GF-D8 (cell line): ENCODE data around the gene CRTC3.
"Not testable (repeated sequence)": the region's sequence is repeated elsewhere in the genome, so short reads cannot be mapped to it uniquely, and the experiment has no call there.

Experiments used
- DNase-seq: peaks from one replicate; lab custom pipeline; 2025; lab: John Stamatoyannopoulos, UW

The CRTC3 gene, protein sequence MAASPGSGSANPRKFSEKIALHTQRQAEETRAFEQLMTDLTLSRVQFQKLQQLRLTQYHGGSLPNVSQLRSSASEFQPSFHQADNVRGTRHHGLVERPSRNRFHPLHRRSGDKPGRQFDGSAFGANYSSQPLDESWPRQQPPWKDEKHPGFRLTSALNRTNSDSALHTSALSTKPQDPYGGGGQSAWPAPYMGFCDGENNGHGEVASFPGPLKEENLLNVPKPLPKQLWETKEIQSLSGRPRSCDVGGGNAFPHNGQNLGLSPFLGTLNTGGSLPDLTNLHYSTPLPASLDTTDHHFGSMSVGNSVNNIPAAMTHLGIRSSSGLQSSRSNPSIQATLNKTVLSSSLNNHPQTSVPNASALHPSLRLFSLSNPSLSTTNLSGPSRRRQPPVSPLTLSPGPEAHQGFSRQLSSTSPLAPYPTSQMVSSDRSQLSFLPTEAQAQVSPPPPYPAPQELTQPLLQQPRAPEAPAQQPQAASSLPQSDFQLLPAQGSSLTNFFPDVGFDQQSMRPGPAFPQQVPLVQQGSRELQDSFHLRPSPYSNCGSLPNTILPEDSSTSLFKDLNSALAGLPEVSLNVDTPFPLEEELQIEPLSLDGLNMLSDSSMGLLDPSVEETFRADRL

GRCh38 chr15:90529371-90530249 is at the start of gene CRTC3:
CRTC3 (plus strand) TSS chr15:90529923; CDS start chr15:90530072, 149 bp downstream.
- DNase-seq: no peak

DNA sequence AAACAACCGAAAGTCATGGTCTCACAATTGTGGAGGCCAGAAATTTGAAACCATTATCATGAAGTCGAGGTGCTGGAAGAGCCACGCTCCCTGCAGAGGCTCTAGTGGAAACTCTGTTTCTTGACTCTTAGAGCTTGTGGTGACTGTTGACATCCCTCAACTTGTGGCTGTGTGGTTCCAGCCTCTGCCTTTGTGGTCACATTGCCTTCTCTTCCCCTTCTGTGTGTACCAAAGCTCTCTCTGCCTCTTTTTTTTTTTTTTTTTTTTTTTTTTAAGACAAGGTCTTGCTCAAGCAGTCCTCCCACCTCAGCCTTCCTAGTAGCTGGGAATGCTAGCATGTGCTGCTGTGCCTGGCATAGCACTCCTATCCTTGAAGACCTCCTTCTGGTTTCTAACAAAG is 48.7 kb upstream of the CRTC3 start:
- peak; percentile 92 for DNase-seq

DNA sequence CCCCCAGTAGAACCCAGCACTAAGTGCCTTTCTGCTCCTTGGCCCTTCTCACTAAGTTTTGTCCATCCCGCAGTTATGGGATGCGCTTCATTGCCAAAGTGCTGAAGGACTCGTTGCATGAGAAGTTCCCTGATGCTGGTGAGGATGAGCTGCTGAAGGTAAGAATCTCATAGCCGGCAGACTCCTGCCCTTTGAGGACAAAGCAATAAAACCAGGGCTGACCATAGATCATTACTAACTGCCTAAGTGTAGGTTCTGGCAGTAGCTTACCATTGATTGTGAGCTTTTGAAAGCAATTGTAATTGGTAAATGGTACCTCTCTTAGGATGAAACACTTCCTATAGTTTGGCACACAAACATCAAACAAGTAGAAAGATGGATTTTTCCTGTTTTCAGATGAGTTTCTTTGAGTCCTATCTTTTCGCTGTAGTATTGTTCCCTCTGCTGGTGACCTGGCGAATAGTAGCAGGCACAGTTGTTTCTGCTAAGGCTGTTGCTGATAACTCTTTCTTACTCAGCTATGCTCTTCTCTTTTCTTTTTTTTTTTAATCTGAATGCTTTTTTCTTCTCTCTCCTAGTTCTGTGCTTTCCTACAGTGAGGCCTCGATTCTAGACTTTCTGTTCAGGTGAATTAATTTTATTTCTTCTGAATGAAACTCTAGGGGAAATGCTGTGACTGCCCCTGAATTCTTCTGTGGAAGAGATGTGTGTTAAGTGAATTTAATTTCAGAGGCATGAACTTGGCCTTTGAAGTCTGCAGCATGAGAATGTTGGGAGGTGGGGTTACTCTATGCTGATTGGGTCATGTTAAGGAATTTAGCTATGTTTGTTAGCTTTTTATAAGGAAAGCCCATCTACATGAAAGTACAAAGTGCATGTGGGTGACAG is 47.4 kb upstream of the CRTC3 start:
- DNase-seq: peak; percentile 2

DNA sequence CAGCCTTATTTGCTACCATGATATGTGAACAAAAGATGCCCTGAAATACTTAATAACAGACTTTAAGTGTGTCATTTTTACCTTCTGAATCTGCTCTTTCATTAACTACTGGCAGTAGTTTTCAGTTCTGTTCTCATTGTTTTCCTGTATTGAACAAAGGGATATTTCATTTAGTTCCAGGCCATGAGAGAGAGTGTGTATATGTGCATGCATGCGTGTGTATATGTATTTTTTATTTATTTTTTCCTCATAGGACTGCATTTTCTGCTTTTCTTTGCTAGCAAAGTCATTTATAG is 46.8 kb upstream of the CRTC3 start:
- no peak for DNase-seq

DNA sequence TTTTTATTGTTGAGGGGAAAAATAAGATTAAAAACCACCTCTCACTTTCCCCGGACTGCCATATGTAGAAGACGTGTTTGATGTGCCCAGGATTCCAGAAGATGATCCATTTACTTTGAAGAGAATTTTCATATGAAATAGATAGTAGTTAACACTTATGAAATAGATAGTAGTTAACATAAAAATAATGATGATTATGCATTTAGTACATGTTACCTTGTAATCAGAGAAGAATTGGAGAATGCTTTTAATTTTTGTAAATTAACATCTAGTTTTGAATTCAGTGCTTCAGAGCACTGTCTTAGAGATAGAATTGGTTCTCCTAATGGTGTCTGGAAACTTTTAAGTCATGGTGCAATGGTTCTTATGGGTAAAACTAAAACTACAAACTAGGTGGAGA is 46.1 kb upstream of the CRTC3 start:
- DNase-seq: no peak

GRCh38 chr15:90487186-90487585 is 42.5 kb upstream of the CRTC3 start:
- no peak for DNase-seq

DNA sequence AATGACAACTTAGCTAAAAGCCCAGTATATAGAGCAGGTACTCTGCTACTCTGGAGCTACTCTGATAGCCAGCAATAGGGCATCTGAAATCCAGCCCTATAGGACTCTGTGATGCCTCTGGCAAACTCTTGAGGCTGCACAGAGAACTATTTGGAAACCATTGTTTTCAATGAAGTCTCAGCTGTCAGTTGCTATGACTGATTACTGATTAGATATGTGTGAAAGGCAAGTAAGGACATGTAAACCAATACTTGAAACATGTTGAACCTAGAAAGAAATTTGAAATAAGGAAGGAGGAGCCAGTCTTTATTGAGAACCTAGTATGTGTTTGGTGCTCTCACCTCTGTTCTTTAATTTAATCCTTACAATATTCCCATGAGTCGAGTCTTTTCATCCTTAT is 40.2 kb upstream of the CRTC3 start:
- no peak for DNase-seq

DNA sequence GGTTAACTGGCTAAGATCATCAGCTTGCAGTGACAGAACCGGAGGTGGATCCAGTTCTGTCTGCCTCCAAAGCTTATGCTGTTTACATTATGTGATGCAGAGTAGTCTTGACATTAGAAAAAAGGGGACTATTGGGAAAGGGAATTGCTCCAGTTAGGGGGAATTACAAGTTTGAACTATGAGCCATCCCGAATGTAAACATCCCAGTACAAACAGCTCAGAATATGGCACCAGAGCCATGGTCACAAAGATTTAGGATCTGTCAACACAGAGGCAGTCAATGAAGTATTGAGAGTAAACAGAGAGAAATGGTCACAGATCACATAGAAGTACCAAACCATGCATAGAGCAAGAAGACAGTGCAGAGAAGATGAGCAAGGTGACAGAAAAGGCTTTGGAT is 39.8 kb upstream of the CRTC3 start:
- no peak for DNase-seq

GRCh38 chr15:90493647-90494046 is 36.1 kb upstream of the CRTC3 start:
- DNase-seq: no peak

GRCh38 chr15:90495067-90495466 is 34.7 kb upstream of the CRTC3 start:
- DNase-seq: no peak

DNA sequence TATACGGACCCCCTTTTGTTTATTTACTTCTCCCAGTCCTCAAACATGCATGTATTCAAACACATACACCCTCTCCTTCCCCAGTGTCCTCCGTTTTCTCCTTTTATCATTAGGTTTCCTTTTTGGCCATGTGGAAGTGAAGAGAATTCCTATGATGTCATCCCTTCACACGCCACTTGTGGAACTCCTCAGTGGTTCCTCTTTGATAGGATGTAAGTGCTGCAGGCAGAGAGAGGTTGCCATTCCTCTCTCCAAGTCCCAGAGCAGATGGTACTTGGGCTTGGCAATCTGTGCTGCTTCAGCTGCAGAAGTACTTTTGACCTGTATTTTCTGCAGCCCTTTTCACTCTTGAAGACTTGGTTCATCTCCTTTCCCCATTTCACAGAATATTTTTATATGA is 32.9 kb upstream of the CRTC3 start:
- no peak for DNase-seq

DNA sequence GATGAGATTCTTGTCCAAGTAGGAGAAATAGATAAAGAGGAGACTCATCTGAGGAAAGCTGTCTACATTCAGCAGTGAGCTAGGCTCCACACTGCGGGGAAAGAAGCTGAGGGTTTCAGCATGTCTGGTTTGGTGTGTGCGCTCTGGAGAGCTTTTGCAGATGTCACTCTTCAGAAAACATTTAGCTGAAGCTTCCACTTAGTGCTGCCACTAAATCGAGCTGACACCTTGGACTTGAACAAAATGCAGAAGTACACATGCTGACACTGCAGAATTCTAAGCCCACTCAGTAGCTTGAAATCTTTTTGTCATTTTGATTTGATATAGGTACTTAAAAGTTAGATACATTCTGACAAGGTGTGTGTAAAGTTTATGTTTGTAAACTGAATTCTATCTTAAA is 32.3 kb upstream of the CRTC3 start:
- no peak for DNase-seq

- DNase-seq: no peak
Observed at GRCh38 chr15:90497912-90498311, 31.8 kb upstream of the CRTC3 start.

GRCh38 chr15:90500171-90500570 is 29.6 kb upstream of the CRTC3 start:
- no peak for DNase-seq

- DNase-seq: no peak
Observed at GRCh38 chr15:90501898-90502297, 27.8 kb upstream of the CRTC3 start.

GRCh38 chr15:90510781-90511180 is 18.9 kb upstream of the CRTC3 start:
- DNase-seq: not testable (repeated sequence)

GRCh38 chr15:90511211-90511618 is 18.5 kb upstream of the CRTC3 start:
- DNase-seq: not testable (repeated sequence)

DNA sequence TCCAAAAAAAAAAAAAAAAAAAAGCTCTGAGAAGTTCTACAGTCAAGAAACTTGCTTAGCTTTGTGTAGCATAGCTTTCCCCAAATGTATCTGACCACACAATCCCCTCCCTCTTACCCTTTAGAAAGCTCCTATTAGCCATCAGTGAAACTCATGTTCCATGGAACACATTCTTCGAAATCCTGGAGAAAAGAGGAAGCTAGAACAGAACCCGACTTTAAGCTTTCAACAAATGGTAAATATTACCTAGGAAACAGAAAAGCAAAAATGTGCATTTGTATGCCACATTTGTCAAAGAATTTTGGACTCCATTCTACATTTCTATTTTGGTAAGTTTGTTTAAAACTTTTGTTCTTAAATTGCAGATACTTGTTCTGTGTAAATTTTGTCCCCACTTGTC is 17.4 kb upstream of the CRTC3 start:
- no peak for DNase-seq

- DNase-seq: no peak
Observed at GRCh38 chr15:90512981-90513380, 16.7 kb upstream of the CRTC3 start.

DNA sequence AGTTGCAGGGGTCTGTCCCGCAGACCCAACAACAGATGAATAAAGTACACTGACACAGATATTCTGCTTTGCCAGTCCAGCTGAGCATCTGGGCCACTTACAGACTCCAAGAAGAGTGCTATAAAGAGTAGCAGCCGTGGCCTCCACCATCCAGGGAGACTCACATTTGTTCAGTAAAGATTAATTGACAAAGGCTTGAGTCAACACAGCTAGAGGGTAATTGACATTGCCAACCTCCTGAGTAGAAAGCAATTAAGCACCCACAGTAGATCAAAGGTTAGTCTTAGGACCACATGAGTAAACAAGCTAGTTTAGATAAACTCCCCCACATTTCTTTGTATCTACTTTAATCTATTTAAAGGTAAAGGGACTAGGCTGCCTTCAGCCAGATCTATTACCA is 16.3 kb upstream of the CRTC3 start:
- no peak for DNase-seq

GRCh38 chr15:90513893-90514292 is 15.8 kb upstream of the CRTC3 start:
- DNase-seq: not testable (repeated sequence)

GRCh38 chr15:90519688-90520087 is 10.0 kb upstream of the CRTC3 start:
- DNase-seq: no peak
